HG03095 (cell line): Measurements from ENCODE around the gene KLHL29.

Experiments
- ATAC-seq: cut with Tn5 transposase; IDR thresholded peaks from one replicate; pipeline ENCODE4 v1.9.1; 2021; ENCODE audit warnings: moderate library complexity; ENCODE audit not compliant: unreplicated experiment

The KLHL29 gene

DNA sequence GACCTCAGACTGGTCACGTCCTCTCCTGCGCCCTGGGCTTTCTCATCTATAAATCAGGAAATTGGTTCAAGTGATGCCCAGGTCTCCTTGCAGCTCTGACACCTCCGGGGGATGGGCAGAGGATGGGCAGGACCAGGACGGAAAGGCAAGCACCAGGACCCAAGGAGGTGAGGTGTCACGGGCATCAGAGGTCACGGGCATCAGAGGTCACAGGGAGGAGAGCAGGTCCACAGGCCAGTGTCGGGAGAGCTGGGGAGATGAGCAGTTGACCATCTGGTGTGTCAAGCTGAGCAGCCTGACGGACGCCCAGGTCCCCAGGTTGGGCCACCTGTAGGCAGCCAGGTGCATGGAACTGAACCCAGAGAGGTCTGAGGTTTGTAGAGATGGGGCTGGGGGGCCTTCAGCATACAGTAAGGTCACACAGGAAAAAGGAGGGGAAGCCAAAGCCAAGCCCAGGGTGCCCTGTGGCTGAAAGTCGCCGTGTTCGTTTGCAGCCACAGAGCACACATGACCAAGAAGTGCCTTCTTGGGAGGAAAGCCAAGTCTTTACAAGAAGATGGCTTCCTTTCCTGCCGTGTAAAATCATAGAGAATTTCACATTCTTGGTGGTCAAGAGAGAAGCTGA is 301.5 kb downstream of the KLHL29 start:
- no peak for ATAC-seq

GRCh38 chr2:23687214-23687613 is 302.2 kb downstream of the KLHL29 start:
- no peak for ATAC-seq

- ATAC-seq: no peak
These were observed 302.7 kb downstream of the KLHL29 start for GRCh38 chr2:23687713-23688112.

DNA sequence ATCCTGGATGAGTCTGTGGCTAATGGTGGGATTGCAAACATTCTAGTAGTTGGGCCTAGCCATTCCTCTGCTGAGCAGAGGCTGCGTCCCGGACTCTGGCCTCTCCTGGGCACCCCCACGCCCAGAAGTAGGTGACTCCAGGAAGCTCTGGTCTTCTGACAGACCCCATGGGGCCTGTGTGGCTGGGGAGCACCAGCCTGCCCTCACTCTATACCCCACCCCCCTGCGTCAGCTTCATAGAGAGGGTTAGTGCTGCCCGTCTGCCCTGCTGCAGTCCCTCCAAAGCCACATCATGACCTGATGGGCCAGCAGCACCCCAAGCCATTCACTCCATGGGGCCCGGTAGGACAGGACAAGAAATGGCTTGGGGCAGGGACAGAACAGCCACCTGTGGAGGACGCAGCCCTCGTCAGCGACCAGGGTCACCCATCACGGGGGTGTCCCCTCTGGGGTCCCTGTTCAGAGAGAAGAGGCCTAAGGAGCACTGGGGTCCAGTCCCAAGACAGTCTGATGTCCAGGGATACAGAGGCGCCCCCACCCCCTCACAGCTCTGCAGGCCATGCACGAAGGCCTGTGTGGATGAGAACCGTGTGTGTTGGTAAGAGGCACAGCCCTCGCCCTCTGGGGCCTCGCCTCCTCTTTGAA is 303.6 kb downstream of the KLHL29 start:
- no peak for ATAC-seq

DNA sequence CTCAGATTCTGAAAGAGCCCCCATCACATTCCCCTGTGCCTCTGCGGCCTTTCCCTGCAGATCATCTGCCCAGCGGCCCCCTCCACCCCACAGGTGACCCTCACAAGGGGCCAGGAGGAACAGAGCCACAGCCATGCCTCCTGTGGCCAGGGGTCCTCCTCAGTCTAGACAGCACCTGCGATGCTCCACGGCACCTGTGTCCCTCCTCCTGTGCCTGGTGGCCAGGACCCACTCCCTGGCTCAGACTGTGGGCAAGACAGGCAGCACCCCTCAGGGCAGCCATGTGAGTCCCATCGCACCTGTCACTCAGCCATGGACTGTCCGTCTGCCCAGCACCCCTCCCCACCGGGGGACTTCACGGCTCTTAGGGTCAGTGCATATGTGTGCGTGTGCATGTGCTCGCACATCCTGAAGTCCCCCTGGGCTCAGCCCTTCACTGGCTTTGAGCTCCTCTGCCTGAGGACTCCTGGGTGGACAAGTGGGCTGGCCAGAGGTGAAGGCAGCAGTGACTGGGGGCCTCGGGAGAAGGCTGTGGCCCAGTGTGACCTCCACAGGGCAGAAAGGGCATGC is 304.2 kb downstream of the KLHL29 start:
- no peak for ATAC-seq

GRCh38 chr2:23689891-23690290 is 304.9 kb downstream of the KLHL29 start:
- no peak for ATAC-seq

DNA sequence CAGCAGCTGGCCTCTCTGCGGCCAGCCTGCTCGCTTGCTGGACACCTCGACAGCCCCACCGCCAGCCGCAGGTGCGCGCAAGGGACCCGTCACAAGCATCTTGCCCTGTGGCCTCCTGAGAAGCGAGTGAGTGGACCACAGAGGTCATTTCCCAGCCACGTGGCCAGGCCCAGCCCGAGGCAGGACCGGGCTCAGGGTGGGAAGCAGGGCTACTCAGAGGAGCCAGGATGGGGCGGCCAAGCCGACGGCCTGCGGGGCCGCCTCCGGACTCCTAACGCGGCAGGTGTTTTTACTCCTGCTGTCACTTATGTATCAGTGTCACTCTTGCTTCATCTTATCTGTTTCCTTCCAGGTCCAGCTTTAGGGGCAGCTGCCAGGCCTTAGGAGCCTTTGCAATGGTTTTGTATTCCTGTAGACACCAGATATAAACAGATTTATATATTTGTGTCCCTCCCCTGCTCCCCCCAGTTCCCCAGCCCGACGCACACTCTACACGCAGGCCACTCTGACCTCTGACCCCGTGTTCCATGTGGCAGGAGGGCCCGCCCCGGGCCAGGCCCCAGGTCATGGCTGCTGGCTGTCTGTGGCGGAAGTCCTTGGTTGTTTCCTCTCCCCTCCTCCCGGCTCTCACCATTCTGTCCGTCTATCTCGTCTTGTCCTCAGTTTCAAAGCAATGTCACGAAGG is 305.6 kb downstream of the KLHL29 start:
- ATAC-seq: no peak

DNA sequence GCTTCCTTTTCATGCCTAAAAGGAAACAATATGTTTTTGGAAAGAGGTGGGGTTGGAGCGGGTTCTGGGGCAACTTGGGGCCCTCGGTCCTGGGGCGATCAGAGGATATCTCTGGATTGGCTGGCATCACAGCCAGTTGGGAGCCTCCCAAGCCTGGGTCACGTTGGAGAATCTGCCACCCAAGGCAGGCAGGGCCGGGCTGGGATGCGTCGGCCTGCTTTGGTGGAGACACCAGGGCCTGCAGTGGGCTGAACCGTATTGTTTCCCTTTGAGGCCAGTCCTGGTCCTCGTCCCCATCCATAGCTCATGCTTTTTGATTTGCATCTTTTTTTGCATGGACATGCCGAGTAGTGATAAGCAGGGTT is 306.1 kb downstream of the KLHL29 start:
- ATAC-seq: no peak

GRCh38 chr2:23691565-23691964 is 306.6 kb downstream of the KLHL29 start:
- no peak for ATAC-seq

DNA sequence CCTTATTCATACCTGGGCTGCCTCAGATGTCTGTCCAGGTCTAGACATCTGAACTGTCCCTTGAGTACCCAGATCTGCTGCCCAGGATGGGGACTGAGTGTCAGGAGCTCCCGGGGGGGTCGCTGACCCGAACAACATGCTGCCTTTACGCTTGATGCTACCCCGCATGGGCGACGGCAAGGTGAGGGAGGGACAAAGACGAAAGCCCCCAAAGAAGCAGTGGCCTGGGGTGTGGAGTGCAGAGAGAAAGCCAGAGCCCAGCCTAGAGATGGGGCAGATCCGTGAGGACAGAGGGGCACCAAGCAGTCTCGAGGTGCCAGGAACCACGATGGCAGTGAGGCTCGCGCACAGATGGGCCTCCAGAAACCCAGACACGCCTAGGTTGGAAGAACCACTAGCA is 307.3 kb downstream of the KLHL29 start:
- no peak for ATAC-seq

DNA sequence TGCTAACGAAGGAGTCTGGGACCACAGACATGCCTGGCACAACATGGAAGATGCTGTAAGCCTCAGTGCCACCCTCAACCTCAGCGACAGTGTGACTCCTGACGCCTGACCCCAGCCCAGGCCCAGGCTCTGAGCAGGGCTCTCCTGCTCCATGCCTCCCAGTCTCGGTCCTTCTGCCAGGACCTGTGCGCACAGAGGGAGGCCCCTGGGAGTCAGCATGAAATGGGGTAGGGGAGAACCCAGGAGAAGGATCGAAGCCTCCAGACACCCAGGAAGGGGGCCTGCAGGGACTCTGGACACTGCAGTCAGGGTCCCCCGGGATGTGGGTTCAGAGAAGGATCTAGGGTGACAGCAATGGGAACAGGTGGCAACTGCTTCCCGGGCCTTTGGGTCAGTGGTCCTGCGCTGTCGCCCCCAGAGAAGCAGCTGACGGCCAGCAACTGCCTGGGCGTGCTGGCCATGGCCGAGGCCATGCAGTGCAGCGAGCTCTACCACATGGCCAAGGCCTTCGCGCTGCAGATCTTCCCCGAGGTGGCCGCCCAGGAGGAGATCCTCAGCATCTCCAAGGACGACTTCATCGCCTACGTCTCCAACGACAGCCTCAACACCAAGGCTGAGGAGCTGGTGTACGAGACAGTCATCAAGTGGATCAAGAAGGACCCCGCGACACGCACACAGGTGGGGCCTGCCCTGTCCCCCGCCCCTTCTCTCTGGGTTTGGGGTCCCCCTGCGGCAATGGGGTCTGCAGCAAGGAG is 308.0 kb downstream of the KLHL29 start:
- no peak for ATAC-seq

- ATAC-seq: no peak
These were observed 308.6 kb downstream of the KLHL29 start for GRCh38 chr2:23693606-23693951.

- ATAC-seq: no peak
These were observed 309.4 kb downstream of the KLHL29 start for GRCh38 chr2:23694058-23695045.

DNA sequence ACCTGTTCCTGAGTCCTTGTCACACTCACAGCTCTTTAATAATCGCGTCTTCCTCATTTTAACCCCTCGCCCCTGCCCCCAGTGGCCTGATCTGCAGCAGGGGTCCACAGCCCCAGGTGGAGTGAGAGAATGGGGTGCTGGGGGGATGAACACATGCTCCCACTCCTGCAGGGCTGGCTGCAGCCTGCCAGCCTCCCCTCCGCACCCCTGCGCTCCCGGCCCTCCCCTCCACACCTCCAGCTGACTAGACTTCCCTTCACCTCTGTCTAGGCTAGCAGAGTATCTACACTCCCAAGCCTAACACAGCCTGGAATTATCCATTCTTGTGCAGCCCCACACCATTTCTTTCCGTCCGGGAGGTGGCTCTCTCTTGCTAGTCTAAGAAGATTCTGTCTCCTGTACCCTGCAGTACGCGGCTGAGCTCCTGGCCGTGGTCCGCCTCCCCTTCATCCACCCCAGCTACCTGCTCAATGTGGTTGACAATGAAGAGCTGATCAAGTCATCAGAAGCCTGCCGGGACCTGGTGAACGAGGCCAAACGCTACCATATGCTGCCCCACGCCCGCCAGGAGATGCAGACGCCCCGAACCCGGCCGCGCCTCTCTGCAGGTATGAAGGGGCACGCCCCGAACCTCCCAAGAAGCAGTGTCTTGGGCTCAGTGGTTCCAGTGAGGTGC is 310.4 kb downstream of the KLHL29 start:
- no peak for ATAC-seq

DNA sequence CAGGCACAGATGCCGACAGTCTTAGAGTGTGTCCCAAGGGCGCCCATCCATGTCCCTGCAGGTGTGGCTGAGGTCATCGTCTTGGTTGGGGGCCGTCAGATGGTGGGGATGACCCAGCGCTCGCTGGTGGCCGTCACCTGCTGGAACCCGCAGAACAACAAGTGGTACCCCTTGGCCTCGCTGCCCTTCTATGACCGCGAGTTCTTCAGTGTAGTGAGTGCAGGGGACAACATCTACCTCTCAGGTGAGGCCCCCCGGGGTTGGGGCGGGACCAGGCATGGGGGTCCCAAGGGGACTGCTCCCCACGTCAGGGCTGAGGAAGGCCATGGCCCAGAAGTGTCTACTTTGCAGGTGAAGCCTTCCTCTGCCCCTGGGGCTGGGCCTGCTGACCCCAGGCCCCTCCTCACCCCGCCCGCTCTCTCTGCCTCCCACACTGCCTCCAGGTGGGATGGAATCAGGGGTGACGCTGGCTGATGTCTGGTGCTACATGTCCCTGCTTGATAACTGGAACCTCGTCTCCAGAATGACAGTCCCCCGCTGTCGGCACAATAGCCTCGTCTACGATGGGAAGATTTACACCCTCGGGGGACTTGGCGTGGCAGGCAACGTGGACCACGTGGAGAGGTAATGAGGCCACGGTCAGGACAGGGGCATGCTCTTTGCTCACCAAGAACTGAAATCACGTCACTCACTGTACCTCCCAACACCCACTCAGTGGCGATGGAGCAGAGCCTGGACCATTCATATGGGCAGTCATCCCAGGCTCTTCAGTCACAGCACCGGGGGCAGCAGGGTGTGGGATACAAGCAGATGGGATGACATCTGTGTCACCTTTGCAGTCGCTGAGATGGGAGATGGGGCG is 311.1 kb downstream of the KLHL29 start:
- no peak for ATAC-seq

DNA sequence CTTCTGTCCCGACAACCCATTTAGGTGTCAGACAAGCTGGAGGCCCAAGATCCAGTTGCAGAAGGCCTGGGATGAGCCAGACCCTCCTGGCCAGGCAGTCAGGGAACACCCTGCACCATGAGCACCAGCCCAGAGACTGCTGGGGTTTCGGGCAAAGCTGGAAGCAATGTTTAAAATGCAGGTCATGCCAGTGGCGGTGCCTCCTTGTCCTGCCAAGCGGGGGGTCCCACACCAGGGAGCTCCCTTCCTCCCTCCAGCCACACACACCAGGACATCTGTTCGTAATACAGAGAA is 311.7 kb downstream of the KLHL29 start:
- ATAC-seq: no peak

GRCh38 chr2:23697256-23698075 is 312.5 kb downstream of the KLHL29 start:
- no peak for ATAC-seq

DNA sequence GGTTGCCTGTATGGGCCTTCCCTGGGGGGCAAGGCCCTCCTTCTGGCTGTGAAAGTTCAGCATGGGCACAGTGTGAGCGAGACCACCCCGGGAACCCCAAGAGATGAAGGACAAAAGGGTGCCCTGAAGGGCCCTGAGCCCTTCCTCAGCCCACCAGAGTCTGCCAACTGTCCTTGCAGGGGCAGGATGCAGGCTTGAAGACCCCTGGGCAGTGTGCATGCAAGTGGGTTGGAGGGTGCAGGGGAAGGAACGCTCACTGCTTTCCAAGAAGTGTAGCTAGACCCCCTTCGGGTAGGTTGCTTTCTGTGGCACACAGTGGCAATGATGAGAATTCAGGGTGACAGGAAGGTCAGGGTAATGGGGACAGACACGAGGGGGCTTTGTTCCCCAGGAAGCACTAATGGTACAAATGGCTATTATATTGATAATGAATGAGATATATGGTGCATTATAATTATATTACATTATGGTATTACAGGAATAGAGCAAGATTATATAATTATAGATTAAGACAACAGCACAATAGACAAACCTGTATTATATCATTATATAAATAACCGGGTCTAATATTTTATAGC is 313.2 kb downstream of the KLHL29 start:
- no peak for ATAC-seq
